Neutrophil (primary cell): ENCODE measurements around the gene CDNF.

Experiments used
- H3K27ac ChIP-seq: fragments of 200-600 bp; sonication (generic); 2 replicates; pipeline ENCODE4 v1.5.1; 2016; ENCODE audit warnings: mild to moderate bottlenecking, moderate library complexity
- H3K27me3 ChIP-seq: fragments of 200-600 bp; sonication (generic); 2 replicates; pipeline ENCODE4 v1.6.0; 2016; ENCODE audit warnings: mild to moderate bottlenecking
- H3K36me3 ChIP-seq: fragments of 200-600 bp; sonication (generic); 2 replicates; pipeline ENCODE4 v1.5.1; 2017
- H3K4me1 ChIP-seq, 2 experiments: fragments of 200-600 bp in 1 of 2; sonication (generic) in 1 of 2; 1 replicate in 1 of 2; 2 replicates in 1 of 2; pipeline versions ENCODE4 v1.5.1 to v1.6.1; 2013 to 2016; ENCODE audit warnings: low read depth in 1 of 2, low read length in 1 of 2, mild to moderate bottlenecking in 1 of 2, moderate library complexity in 1 of 2; ENCODE audit not compliant: control insufficient read depth in 1 of 2, insufficient read depth in 1 of 2
- H3K4me3 ChIP-seq, 2 experiments: fragments of 200-600 bp in 1 of 2; sonication (generic) in 1 of 2; 1 replicate in 1 of 2; 2 replicates in 1 of 2; pipeline ENCODE4 v1.5.1; 2013 to 2016; ENCODE audit warnings: low read depth in 1 of 2, low read length in 1 of 2, mild to moderate bottlenecking in 1 of 2, moderate library complexity in 1 of 2
- H3K9me3 ChIP-seq: fragments of 200-600 bp; sonication (generic); 2 replicates; pipeline ENCODE4 v1.5.1; 2016
- TF ChIP-seq, protein P1 (sequence below): fragments of 200-600 bp; sonication (generic); IDR thresholded peaks from 2 replicates; pipeline ENCODE4 v1.5.1; 2016; ENCODE audit warnings: antibody characterized with exemption

Gene CDNF

DNA sequence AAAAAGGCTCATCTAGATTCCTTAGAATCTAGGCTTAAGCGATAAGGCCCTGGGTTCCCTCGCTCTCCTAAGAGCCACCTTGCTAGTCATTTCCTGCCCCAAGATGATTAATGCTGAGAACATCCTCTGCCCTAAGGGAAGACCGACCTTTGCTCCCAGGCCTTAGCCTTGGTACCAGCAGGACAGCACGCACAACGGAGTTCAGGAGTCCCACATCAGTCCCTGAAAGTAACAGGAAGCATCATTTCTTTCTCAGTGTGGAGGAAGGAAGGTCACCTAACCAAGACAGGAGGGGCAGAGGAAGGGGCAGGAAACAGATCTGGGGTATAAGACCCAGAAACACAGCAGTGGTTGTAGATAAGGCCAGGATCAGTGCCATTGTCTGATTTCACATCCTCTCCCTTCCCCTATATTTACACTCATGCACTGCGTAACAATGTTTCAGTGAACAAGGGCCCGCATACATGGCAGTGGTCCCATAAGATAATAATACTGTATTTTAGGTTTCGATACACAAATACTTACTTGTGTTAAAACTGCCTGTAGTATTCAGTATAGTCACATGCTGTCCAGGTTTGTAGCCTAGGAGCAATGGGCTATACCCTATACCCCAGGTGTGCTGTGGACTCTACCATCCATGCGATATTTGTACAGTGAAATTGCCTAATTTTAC is 55.0 kb downstream of the CDNF start:
- Histone ChIP-seq H3K27ac (no peak overlapping the region), H3K4me1 (peaks cover 11 to 12% of the 10 kb centered on the region in 2 experiments)

DNA sequence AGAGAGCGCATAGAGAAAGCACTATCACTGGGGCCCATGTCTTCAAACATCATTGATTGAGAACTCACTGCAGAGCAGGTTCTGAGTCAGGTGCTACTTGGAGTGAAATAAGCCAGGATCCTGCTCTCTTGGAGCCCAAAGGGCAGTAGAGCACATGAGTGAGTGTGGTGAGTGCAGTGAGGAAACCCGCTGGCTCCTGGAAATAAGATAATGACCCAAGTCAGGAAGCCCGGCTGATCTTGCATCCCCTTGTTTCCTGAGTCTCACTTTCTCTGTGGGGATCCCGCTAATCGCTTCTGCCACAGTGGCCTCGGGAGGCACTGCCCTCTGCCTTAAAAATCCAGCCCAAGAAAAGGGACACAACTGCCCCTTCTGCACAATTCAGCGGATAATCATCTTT is 56.1 kb downstream of the CDNF start:
- Histone ChIP-seq H3K9me3 (no peaks in the 10 kb centered on the region), H3K4me3 (peak overlapping the region in 1 of 2 experiments; percentile 4), H3K36me3 (no peaks in the 10 kb centered on the region), H3K27ac (no peak overlapping the region), H3K27me3 (no peaks in the 10 kb centered on the region), H3K4me1 (peaks cover 14 to 16% of the 10 kb centered on the region in 2 experiments)
- TF ChIP-seq, protein P1, sequence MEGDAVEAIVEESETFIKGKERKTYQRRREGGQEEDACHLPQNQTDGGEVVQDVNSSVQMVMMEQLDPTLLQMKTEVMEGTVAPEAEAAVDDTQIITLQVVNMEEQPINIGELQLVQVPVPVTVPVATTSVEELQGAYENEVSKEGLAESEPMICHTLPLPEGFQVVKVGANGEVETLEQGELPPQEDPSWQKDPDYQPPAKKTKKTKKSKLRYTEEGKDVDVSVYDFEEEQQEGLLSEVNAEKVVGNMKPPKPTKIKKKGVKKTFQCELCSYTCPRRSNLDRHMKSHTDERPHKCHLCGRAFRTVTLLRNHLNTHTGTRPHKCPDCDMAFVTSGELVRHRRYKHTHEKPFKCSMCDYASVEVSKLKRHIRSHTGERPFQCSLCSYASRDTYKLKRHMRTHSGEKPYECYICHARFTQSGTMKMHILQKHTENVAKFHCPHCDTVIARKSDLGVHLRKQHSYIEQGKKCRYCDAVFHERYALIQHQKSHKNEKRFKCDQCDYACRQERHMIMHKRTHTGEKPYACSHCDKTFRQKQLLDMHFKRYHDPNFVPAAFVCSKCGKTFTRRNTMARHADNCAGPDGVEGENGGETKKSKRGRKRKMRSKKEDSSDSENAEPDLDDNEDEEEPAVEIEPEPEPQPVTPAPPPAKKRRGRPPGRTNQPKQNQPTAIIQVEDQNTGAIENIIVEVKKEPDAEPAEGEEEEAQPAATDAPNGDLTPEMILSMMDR = no peak

More for the DNA sequence above, 55.0 kb downstream of the CDNF start:
- Histone ChIP-seq H3K9me3 (no peaks in the 10 kb centered on the region), H3K27me3 (no peaks in the 10 kb centered on the region), H3K36me3 (no peaks in the 10 kb centered on the region), H3K4me3 (no peak overlapping the region)
- TF ChIP-seq, protein P1 = no peak

DNA sequence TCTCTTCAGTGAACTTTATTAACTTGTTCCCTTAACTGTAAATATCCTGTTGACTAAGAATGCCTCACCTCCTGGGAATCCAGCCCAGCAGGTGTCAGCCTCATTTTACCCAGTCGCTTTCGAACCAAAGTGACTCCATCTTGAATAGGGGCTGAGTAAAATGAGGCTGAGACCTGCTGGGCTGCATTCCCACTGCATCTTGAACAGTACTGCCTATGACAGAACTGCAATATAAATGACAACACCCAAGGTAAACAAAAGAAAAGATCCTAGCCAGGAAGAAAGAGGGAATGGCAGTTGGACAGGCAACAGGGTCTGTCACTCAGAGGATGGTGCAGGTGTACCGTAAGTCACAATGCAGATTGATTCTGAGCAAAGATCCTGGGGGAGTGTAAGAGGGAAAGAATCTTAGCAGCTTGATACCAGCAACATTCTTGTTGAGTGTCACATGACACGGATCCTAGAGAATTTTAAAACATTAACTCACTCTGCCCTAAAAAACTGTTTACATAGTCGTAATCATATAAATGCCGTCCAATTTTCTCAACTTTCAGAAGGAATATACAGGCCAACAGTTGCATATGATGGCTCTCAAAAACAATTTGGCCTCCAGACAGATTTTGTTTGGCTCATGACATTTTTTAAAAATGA is 58.7 kb downstream of the CDNF start:
- Histone ChIP-seq H3K9me3 (no peaks in the 10 kb centered on the region), H3K27me3 (no peaks in the 10 kb centered on the region), H3K4me1 (peaks cover 14 to 16% of the 10 kb centered on the region in 2 experiments), H3K27ac (no peak overlapping the region), H3K4me3 (no peak overlapping the region), H3K36me3 (no peaks in the 10 kb centered on the region)
- TF ChIP-seq, protein P1 = no peak

DNA sequence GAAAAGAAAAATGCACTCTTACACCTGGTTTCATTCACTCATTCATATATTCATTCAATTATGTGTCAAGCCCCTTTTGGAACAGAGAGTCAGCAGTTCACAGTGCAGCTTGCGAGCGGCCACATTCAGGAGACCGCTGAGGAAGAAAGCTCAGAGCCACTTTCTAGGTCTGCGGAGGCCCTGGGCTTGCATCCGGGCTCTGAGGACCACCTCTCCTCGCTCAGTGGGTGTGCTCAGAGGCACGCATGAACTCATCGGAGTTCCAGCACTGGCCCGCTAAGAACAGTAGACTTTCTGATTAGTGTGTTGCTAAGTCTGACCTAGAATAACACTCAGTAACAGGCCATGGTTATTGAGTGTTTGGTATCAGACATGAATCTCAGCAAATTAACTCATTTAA is 61.3 kb downstream of the CDNF start:
- no peak overlapping the region for H3K27ac ChIP-seq
- H3K36me3 ChIP-seq = no peaks in the 10 kb centered on the region
- TF ChIP-seq, protein P1 = no peak
- peaks cover 10 to 17% of the 10 kb centered on the region in 2 experiments for H3K4me1 ChIP-seq
- no peaks in the 10 kb centered on the region for H3K27me3 ChIP-seq
- H3K9me3 ChIP-seq = no peaks in the 10 kb centered on the region
- H3K4me3 ChIP-seq = no peak overlapping the region

DNA sequence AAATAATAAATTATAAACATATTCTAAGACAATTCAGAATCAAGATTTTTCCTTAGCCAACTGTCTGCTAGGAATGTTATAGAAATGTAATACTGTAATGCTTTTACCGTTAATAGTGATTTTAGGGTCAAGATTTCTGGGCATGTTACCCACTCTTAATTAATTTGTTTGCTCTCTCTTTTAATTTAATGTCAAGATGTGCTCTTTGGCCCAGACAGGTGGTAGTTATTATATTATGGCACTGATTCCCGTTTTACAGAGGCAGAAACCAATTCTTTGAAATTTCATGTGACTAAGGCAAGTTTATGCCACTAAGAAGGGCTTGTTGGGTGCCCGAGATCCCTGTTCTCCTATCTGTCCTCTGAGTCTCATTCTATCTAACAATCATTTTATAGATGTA is 62.2 kb downstream of the CDNF start:
- TF ChIP-seq, protein P1 = no peak
- H3K4me3 ChIP-seq = no peak overlapping the region
- H3K36me3 ChIP-seq = no peaks in the 10 kb centered on the region
- H3K27ac ChIP-seq = no peak overlapping the region
- no peaks in the 10 kb centered on the region for H3K9me3 ChIP-seq
- peaks cover 8 to 13% of the 10 kb centered on the region in 2 experiments for H3K4me1 ChIP-seq
- no peaks in the 10 kb centered on the region for H3K27me3 ChIP-seq
